CD4-positive, alpha-beta T cell treated with Interleukin-17A for 4 hours (primary cell): Measurements from ENCODE around the gene ITPR2.
A peak's percentile ranks its signal among the peaks of the same experiment; 100 is the strongest.
"Not testable (repeated sequence)": the region's sequence is repeated elsewhere in the genome, so short reads cannot be mapped to it uniquely, and the experiment has no call there.

ENCODE experiments used
- DNase-seq: peaks from one replicate; pipeline ENCODE4 v3.0.0-alpha.2; 2020; ENCODE audit warnings: mixed read lengths

Gene ITPR2

DNA sequence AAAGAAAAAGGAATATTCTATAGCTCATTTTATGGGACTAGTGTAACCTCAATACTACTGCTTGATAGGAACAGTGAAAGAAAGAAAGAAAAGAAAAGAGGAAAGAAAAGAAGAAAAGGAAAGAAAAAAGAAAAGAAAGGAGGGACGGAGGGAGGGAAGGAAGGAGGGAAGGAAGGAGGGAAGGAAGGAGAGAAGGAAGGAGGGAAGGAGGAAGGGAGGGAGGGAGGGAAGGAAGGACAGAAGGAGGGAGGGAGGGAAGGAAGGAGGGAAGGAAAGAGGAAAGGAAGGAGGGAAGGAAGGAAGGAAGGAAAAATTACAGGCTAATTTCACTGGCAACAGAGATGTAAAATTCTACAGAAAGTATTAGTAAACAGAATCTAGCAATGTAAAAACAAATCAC, 215.5 kb downstream of the ITPR2 start:
- no peak for DNase-seq

DNA sequence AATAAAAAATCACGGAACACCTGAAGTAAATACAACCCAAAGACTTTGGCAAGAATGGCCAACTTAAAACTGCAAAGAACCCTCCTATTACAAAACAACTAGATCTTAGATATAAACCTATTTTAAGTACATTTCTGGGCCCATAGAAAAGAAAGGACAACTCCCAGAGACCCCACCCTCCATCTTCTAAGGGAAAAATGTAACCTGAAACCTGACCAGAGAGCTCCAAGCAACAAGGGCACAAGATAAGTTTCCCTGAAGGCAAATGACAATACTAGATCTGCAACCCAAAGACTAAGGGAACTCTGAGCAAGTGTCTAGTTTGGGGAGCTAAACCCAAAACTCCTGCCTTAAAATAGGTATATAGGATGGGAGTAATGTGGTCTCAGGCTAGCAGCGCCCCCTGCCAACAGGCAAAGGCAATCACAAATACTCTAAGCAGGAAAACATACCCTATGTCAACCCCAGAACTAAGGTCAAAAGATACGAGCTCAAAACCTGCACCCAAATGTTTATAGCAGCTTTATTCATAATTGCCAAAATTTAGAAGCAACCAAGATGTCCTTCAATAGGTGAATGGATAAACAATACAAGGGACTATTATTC, 218.9 kb downstream of the ITPR2 start:
- peak; percentile 4 for DNase-seq

DNA sequence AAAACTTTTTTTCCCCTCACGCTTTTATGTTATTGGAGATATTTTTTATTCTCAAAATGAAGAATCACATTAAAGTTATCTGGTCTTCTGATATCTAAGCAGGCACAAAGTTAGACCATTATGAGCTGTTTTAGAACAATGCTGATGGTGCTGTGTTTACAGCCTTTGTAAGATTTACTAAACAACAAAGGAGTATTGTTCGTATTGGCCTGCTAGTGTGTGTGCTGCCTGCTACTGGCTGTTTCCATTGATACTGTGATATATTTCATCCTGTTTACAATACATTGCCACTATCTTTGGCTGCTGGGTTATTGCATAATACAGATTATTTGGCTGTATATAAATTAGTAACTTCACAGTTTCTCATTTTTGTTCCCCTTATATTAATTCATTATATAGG, 220.8 kb downstream of the ITPR2 start:
- no peak for DNase-seq

- no peak for DNase-seq
Observed at GRCh38 chr12:26611598-26611997, 221.4 kb downstream of the ITPR2 start.

DNA sequence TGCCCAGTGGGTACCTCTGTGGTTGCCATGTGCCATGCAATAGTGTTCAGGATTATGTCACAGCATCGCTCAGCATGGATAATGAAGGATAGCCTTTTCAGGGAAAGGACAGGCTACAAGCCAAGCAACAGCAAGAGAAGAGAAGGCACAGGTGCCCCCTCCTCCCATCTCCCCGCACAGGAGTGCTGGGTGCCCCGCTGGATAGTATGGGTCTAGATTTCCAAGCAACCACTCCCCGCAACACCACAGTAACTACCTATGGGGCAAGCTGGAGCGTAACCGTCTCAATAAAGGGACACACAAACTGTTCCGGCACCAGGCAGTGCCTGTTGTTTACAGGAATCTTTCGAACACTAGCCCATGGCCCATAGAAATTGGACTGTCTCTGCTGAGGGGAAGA, 222.2 kb downstream of the ITPR2 start:
- DNase-seq = no peak

DNA sequence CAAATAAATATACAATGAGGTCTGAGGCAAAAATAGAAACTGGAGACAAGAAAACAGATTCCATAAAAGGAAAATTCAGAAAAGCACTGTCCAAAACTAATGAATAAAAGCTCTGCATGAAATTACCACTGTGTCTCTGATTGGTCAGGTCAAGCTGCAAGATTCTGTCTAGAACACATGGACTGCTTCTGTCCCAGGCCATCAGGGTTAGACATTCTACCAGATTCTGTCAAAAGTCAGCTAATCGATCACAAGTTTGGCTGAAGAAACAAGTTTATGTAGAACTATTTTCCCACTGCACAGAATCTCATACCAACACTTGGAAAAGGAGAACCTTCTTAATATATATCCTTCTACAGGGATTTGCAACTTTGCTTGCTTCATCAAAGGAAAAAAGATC, 223.0 kb downstream of the ITPR2 start:
- no peak for DNase-seq

DNA sequence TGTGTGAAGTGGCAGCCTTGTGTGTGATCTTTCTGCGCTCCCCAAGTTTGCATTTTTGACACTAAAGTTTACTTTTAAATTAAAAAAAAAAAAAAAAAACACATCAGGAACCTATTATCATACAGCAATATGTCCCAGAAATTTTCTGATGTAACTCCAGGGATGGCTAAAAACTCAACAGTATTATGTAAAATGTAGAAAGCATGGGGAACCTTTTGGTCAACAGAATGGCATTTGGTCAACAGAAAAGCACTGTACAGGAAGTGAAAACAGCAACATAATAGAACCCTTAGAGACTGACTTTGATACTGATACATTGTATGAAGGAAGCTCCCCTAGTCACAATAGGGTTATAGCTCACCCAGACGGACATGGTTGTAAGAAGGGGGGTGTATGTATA, 224.3 kb downstream of the ITPR2 start:
- DNase-seq = no peak

DNA sequence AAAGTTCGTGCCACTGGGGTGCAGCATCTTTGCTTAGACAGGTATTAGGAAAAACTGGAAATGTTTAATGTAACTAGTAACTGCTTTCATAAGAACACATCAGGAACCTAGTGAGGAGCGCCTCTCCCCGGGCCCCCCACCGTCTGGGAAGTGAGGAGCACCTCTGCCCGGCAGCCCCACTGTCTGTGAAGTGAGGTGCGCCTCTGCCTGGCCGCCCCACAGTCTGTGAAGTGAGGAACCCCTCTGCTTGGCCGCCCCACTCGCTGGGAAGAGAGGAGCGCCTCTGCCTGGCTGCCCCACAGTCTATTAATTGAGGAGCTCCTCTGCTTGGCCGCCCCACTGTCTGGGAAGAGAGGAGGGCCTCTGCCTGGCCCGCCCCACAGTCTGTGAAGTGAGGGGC, 224.7 kb downstream of the ITPR2 start:
- no peak for DNase-seq

- DNase-seq = no peak
Observed at GRCh38 chr12:26606911-26607310, 226.1 kb downstream of the ITPR2 start.

GRCh38 chr12:26604813-26605212, 228.2 kb downstream of the ITPR2 start:
- not testable (repeated sequence) for DNase-seq

GRCh38 chr12:26599096-26599695, 233.8 kb downstream of the ITPR2 start:
- no peak for DNase-seq

GRCh38 chr12:26595806-26596205, 237.2 kb downstream of the ITPR2 start:
- no peak for DNase-seq

GRCh38 chr12:26580619-26581018, 252.4 kb downstream of the ITPR2 start:
- DNase-seq = no peak

GRCh38 chr12:26576266-26576665, 256.7 kb downstream of the ITPR2 start:
- no peak for DNase-seq

- no peak for DNase-seq
Observed at GRCh38 chr12:26573225-26573909, 259.6 kb downstream of the ITPR2 start.

DNA sequence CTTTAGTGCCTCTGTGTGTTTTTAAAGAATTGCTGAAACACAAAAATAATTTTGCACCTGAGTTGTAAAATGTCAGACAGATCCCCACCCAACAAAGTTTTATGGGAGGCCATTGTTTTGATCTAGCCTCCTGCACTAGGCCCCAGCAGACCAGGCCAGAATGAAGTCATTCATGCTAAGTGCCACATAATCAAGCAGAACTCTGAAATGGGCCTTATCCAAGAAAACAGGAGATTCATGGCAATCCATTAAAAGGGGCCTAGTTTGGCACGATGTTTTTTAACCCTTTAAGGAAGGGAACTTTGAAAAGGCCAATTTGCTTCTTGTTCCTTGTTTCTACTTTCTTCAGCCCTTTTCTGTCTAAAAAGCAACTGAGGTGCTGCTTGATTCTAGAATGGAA, 260.9 kb downstream of the ITPR2 start:
- DNase-seq = no peak

DNA sequence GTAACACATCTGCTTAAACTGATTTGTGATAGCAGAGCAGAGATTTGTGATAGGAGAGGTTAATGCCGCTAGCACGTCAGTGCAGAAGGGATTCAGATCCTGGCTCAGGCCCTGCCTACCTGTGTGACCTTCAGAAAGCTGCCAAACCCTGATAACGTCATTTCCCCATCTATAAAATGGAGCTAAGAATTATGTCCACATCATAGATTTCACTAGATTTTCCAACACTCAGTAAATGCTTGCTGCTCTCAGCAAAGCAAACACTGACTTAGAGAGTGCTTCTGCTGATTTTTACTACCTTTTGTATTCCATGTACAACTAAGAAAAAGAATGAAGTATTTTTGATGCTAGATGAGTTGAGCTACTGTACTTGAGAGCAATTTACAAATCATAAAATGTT, 261.4 kb downstream of the ITPR2 start:
- no peak for DNase-seq

- no peak for DNase-seq
Observed at GRCh38 chr12:26567126-26567525, 265.9 kb downstream of the ITPR2 start.

DNA sequence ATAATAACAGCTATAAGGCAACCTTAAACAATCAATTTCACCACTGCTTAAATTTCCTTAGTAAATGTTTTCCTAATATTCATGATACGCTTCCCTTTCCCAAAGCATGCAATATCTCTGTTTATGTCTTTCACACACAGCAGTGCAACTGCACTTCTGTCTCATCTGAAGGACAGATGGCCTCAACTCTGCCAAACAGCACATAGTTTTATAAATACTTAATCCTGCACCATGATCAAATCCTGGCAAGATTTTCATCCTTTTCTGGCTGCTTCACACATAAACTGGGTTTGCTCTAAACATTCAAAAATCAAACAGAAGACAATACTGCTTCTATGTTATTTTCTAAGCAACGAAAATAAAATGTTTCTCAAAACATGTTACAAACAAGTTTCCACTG, 266.3 kb downstream of the ITPR2 start:
- no peak for DNase-seq

DNA sequence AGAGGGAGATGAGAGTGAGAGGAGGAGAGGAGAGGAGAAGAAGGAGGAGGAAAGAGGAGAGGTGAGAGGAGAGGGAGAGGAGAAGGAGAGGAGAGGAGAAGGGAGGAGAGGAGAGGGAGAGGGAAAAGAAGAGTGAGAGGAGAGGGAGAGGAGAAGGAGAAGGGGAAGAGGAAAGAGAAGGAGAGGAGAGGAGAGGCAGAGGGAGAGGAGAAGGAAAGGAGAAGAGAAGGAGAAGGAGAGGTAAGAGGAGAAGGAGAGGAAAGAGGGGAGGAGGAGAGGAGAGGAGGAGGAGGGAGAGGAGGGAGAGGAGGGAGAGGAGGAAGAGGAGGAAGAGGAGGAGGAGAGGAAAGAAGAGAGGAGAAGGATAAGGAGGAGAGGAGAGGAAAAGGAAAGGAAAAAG, 266.8 kb downstream of the ITPR2 start:
- DNase-seq = no peak

- no peak for DNase-seq
Observed at GRCh38 chr12:26564391-26564790, 268.6 kb downstream of the ITPR2 start.

- DNase-seq = no peak
Observed at GRCh38 chr12:26563552-26563951, 269.4 kb downstream of the ITPR2 start.

DNA sequence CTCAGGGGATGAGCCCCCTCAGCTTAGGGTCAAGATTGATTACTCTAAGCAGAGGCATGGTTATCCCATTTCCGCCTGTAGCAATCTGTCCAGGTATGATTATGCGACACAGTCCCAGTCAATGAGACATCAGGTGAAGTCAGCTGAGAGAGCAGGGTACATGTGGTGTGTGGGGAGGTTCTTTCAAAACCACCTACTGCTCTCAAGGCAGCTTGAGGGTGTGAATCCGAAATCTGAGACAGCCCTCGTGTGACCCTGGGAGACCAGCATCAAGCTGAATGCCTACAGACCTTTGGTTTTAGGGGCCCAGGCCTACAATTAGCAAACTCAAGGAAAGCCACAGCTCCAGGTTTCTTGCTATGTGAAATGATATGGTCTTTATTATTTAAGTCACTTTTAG, 275.7 kb downstream of the ITPR2 start:
- DNase-seq = no peak

GRCh38 chr12:26556916-26557315, 276.1 kb downstream of the ITPR2 start:
- no peak for DNase-seq

- no peak for DNase-seq
Observed at GRCh38 chr12:26555139-26555538, 277.9 kb downstream of the ITPR2 start.
